Measurements from ENCODE around the gene FILIP1L. TPM values are rescaled to one million over a fixed set of nuclear protein-coding genes. Genes with fewer than 3 reads are reported as not detected.
"Not testable (repeated sequence)": the region's sequence is repeated elsewhere in the genome, so short reads cannot be mapped to it uniquely, and the experiment has no call there.

Gene FILIP1L
- total RNA-seq, 1 donor from 2014 or later = 19.4 TPM

- Mint-ChIP-seq H3K36me3 (ENCODE audit: insufficient read depth) (peaks cover 5% of the 10 kb centered on the region), H3K9me3 (ENCODE audit: low read depth) (no peaks in the 10 kb centered on the region), H3K27ac (no peak overlapping the region), H3K4me3 (ENCODE audit: low read depth) (no peak overlapping the region), H3K27me3 (no peaks in the 10 kb centered on the region), H3K4me1 (ENCODE audit: low read depth) (peaks cover 20% of the 10 kb centered on the region)
- no peak for TF ChIP-seq CTCF (IDR thresholded peaks at IDR 0.05; ENCODE audit: unreplicated experiment)
- DNase-seq (ENCODE audit: low spot score, unreplicated experiment) = no peak
These were observed 270.6 kb downstream of the FILIP1L start for GRCh38 chr3:99843590-99844258.

GRCh38 chr3:99842826-99843589 lies 271.3 kb downstream of the FILIP1L start:
- peaks cover 1% of the 10 kb centered on the region for H3K36me3 Mint-ChIP-seq (ENCODE audit: insufficient read depth)
- H3K4me3 Mint-ChIP-seq (ENCODE audit: low read depth) = no peak overlapping the region
- TF ChIP-seq CTCF (IDR thresholded peaks at IDR 0.05; ENCODE audit: unreplicated experiment) = peak; percentile 78
- DNase-seq (ENCODE audit: low spot score, unreplicated experiment) = no peak
- H3K27ac Mint-ChIP-seq = no peak overlapping the region
- H3K27me3 Mint-ChIP-seq = no peaks in the 10 kb centered on the region
- no peaks in the 10 kb centered on the region for H3K9me3 Mint-ChIP-seq (ENCODE audit: low read depth)
- peaks cover 20% of the 10 kb centered on the region for H3K4me1 Mint-ChIP-seq (ENCODE audit: low read depth)

- H3K36me3 Mint-ChIP-seq (ENCODE audit: insufficient read depth); H3K27ac Mint-ChIP-seq; H3K27me3 Mint-ChIP-seq; DNase-seq (ENCODE audit: low spot score, unreplicated experiment); H3K9me3 Mint-ChIP-seq (ENCODE audit: low read depth); H3K4me3 Mint-ChIP-seq (ENCODE audit: low read depth): not testable (repeated sequence)
- peaks cover 20% of the 10 kb centered on the region for H3K4me1 Mint-ChIP-seq (ENCODE audit: low read depth)
These were observed 272.4 kb downstream of the FILIP1L start for GRCh38 chr3:99841949-99842348.

DNA sequence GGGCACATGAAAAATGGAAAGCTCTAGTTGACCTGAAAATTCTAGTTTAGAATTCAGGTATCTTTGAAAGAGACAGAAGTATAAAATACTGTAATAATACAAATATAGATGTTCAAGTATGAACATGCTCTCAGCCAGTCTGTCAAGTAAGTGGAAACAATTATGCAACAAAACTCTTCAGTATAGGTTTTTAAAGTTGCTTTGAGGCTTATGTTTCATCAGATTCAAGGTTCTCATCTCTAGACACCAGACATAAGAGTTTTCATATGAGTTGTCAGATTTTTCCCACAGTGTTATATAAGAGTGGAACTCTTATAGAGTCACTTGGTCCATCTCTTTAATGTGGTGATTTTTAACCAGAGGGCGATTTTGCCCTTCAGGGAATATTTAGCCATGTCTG lies 274.7 kb downstream of the FILIP1L start:
- Mint-ChIP-seq H3K36me3 (ENCODE audit: insufficient read depth) (no peaks in the 10 kb centered on the region), H3K9me3 (ENCODE audit: low read depth) (no peaks in the 10 kb centered on the region), H3K27ac (no peak overlapping the region), H3K4me3 (ENCODE audit: low read depth) (no peak overlapping the region), H3K27me3 (no peaks in the 10 kb centered on the region), H3K4me1 (ENCODE audit: low read depth) (peaks cover 12% of the 10 kb centered on the region)
- DNase-seq (ENCODE audit: low spot score, unreplicated experiment) = no peak
- no peak for TF ChIP-seq CTCF (IDR thresholded peaks at IDR 0.05; ENCODE audit: unreplicated experiment)

DNA sequence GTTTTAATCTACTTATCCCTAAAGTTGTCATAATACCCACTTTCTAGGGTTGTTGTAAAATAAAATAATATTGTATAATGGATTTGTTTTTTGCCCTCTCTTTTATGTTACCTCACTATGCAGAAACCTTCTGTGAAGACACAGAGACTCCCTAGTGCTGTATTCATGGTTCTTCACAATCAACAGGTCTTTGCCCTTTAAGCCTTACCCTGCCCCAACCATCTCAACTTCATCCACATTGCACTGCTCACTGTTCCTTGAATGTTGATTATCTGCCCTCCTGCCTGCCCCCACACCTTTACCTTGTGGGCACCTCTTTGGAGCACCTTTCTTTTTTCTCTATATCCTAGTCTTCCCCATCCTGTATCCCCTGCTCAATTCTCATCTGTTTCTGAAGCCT lies 275.5 kb downstream of the FILIP1L start:
- no peaks in the 10 kb centered on the region for H3K27me3 Mint-ChIP-seq
- no peak for DNase-seq (ENCODE audit: low spot score, unreplicated experiment)
- no peak overlapping the region for H3K4me3 Mint-ChIP-seq (ENCODE audit: low read depth)
- H3K36me3 Mint-ChIP-seq (ENCODE audit: insufficient read depth) = no peaks in the 10 kb centered on the region
- no peaks in the 10 kb centered on the region for H3K9me3 Mint-ChIP-seq (ENCODE audit: low read depth)
- H3K4me1 Mint-ChIP-seq (ENCODE audit: low read depth) = peaks cover 8% of the 10 kb centered on the region
- no peak overlapping the region for H3K27ac Mint-ChIP-seq
- TF ChIP-seq CTCF (IDR thresholded peaks at IDR 0.05; ENCODE audit: unreplicated experiment) = no peak

Data from progenitor cell of endocrine pancreas (in vitro differentiated cells).